Ascending aorta (tissue), 2 donors: ENCODE results near the gene LRRC53. TPM values are rescaled to one million over a fixed set of nuclear protein-coding genes. Genes with fewer than 3 reads are reported as not detected.

Experiments used
- DNase-seq, 2 donors: peaks; one replicate each; pipeline ENCODE4 v3.0.0-alpha.2; 2019; ENCODE audit warnings: low spot score in 2 of 2
- H3K27ac ChIP-seq, 2 donors: fragments of 200-600 bp; sonication (generic); one replicate each; pipeline ENCODE4 v1.5.1; 2016 to 2017; ENCODE audit warnings: mild to moderate bottlenecking in 1 of 2
- H3K27me3 ChIP-seq: fragments of 200-600 bp; sonication (generic); one replicate; pipeline ENCODE4 v1.5.1; 2017
- H3K36me3 ChIP-seq, 2 donors: fragments of 200-600 bp; sonication (generic); one replicate each; pipeline ENCODE4 v1.5.1; 2016
- H3K4me1 ChIP-seq, 2 donors: fragments of 200-600 bp; sonication (generic); one replicate each; pipeline ENCODE4 v1.5.1; 2016 to 2017; ENCODE audit warnings: mild to moderate bottlenecking in 1 of 2
- H3K4me3 ChIP-seq, 2 donors: fragments of 200-600 bp; sonication (generic); one replicate each; pipeline ENCODE4 v1.5.1; 2016 to 2017; ENCODE audit warnings: mild to moderate bottlenecking in 1 of 2
- H3K9me3 ChIP-seq, 2 donors: fragments of 200-600 bp; sonication (generic); one replicate each; pipeline ENCODE4 v1.5.1; 2016
- CTCF ChIP-seq, 3 experiments: fragments of 200-600 bp in 2 of 3; fragments of 450-650 bp in 1 of 3; sonication (generic) in 2 of 3; IDR thresholded peaks; one replicate each; pipeline ENCODE4 v1.5.1; 2016 to 2019; ENCODE audit warnings: antibody characterized with exemption in 3 of 3, mild to moderate bottlenecking in 1 of 3, moderate library complexity in 1 of 3
- intact Hi-C: fragments of 100-400 bp; cut with DNase I; formaldehyde crosslinking; loops from one replicate; pipeline ENCODE4 v1.15.1; 2023
- total RNA-seq: library from RNA; depleted of rRNA; stranded (reverse); fragments of >200 nt; gene quantifications from one replicate; pipeline ENCODE4 v1.1.0, GENCODE V29; 2016

The LRRC53 gene
- total RNA-seq, result not detected

DNA sequence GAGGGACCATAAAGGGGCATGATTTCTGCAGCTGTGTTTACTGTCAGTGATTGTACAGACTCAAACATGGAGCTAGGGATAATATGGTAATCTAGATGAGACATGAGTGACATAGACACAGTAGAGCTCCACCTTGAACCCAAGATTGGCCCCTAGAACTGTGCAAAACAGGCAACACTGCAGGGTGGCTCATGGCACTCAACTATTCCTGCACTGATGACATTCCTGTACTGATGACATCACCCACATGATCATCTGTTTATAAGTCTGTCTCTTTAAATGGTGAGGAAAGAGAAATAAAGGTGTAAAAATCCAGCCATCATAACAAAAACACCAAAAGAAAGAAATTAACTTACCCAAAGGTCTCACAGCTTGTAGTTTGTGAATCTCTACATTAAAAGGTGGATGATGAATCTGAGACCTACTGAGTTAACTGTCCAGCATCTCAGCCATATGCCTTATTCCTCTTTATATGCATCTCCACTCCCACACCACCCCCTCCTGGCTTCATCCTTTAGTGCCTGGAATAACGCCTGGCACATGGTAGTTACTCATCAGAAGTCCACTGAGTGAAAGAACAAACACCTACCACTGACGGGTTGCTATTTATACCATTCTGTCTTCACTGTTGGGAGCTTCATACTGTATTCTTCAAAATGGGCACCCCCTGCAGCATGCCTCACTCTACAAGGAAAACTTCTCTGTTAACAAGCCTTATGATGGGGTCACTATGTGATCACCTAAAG lies at the start of gene LRRC53:
Gene LRRC53 (minus strand): TSS at position 442 of the 746 bp plus-strand sequence. CDS start 29,262 bp downstream, outside the sequence.
- no peak for DNase-seq
- Histone ChIP-seq H3K27me3 (no peaks in the 10 kb centered on the region), H3K36me3 (no peaks in the 10 kb centered on the region), H3K27ac (no peak within 1 kb of the TSS), H3K4me3 (no peak within 1 kb of the TSS), H3K9me3 (no peaks in the 10 kb centered on the region), H3K4me1 (no peaks in the 10 kb centered on the region)
- no peak for TF ChIP-seq CTCF (IDR thresholded peaks at IDR 0.05)
- intact Hi-C loops, result no loop called here

DNA sequence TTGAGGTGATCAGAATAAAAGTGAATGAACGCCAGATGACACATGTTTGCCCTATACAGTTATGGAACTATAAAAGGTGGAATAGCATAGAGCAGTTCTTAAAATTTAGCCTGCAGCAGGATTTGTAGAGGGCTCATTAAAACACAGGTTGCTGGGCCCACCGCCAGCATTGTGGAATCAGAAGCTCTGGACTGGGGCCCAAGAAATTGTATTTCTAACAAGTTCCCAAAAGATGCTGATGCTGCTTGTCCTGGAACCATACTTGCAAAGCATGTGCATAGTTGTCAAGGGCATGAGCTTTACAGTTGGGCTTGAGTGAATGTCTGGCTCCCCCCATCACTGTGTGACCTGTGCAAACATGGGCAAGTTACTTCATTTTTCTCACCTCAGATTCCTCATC lies 37.5 kb upstream of the LRRC53 start:
- intact Hi-C loops, result no loop called here
- no peak overlapping the region for H3K27ac ChIP-seq
- no peaks in the 10 kb centered on the region for H3K27me3 ChIP-seq
- no peak for DNase-seq
- H3K36me3 ChIP-seq, result no peaks in the 10 kb centered on the region
- H3K9me3 ChIP-seq, result no peaks in the 10 kb centered on the region
- no peak overlapping the region for H3K4me3 ChIP-seq
- TF ChIP-seq CTCF (IDR thresholded peaks at IDR 0.05), result no peak
- H3K4me1 ChIP-seq, result no peaks in the 10 kb centered on the region

GRCh38 chr1:74548961-74549750 lies 36.7 kb upstream of the LRRC53 start:
- no peaks in the 10 kb centered on the region for H3K36me3 ChIP-seq
- intact Hi-C loops, result no loop called here
- no peak for TF ChIP-seq CTCF (IDR thresholded peaks at IDR 0.05)
- no peaks in the 10 kb centered on the region for H3K4me1 ChIP-seq
- DNase-seq, result no peak
- H3K4me3 ChIP-seq, result no peak overlapping the region
- no peaks in the 10 kb centered on the region for H3K27me3 ChIP-seq
- H3K9me3 ChIP-seq, result no peaks in the 10 kb centered on the region
- no peak overlapping the region for H3K27ac ChIP-seq

GRCh38 chr1:74545821-74546220 lies 33.4 kb upstream of the LRRC53 start:
- Histone ChIP-seq H3K4me1 (no peaks in the 10 kb centered on the region), H3K27ac (no peak overlapping the region), H3K27me3 (no peaks in the 10 kb centered on the region), H3K36me3 (no peaks in the 10 kb centered on the region), H3K9me3 (no peaks in the 10 kb centered on the region), H3K4me3 (no peak overlapping the region)
- no peak for DNase-seq
- TF ChIP-seq CTCF (IDR thresholded peaks at IDR 0.05), result no peak
- intact Hi-C loops, result no loop called here

DNA sequence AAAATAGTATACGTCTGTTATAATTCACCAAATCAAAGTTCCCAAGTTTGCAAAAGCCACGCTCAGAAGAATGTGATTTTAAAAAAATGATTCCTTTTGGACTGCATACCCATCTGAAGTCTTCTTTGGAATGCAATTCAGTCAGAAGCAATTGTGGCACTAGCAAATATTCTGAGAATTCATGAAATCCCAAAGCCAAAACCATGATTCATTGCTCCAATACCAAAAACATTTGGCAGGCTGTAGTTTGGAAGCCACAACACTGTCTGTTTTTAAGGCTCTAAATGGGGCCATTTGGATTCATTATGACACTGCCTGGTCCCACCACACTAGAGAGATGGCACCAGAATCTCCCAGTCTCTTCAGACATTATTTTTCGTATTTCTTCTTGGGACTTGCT lies 21.8 kb upstream of the LRRC53 start:
- H3K4me1 ChIP-seq, result no peaks in the 10 kb centered on the region
- H3K27me3 ChIP-seq, result no peaks in the 10 kb centered on the region
- no peaks in the 10 kb centered on the region for H3K9me3 ChIP-seq
- no peak for TF ChIP-seq CTCF (IDR thresholded peaks at IDR 0.05)
- H3K36me3 ChIP-seq, result no peaks in the 10 kb centered on the region
- H3K27ac ChIP-seq, result no peak overlapping the region
- DNase-seq, result no peak
- H3K4me3 ChIP-seq, result no peak overlapping the region
- intact Hi-C loops, result no loop called here
